ENCODE measurements around the gene COL4A2.

COL4A2 gene

GRCh38 chr13:110520431-110521295, 213.6 kb downstream of the COL4A2 start:
- no peak for DNase-seq (ENCODE audit: low spot score in 2 of 2)
- no peaks in the 10 kb centered on the region for H3K4me1 ChIP-seq
- no peaks in the 10 kb centered on the region for H3K27me3 ChIP-seq (ENCODE audit: low read depth)
- no peaks in the 10 kb centered on the region for H3K36me3 ChIP-seq (replicated peaks)
- H3K9me3 ChIP-seq: no peaks in the 10 kb centered on the region
- in situ Hi-C loops (cut with MboI; ENCODE audit: low sequenced_read_pairs): no loop called here
- H3K4me3 ChIP-seq: no peak overlapping the region

- Histone ChIP-seq H3K4me1 (no peaks in the 10 kb centered on the region), H3K27me3 (ENCODE audit: low read depth) (no peaks in the 10 kb centered on the region), H3K9me3 (no peaks in the 10 kb centered on the region), H3K4me3 (no peak overlapping the region), H3K36me3 (replicated peaks) (no peaks in the 10 kb centered on the region)
- DNase-seq (ENCODE audit: low spot score in 2 of 2): no peak
- in situ Hi-C loops (cut with MboI; ENCODE audit: low sequenced_read_pairs): no loop called here
Measured at GRCh38 chr13:110521296-110521680, 214.2 kb downstream of the COL4A2 start.

GRCh38 chr13:110521946-110522345, 214.9 kb downstream of the COL4A2 start:
- Histone ChIP-seq H3K36me3 (replicated peaks) (no peaks in the 10 kb centered on the region), H3K4me1 (no peaks in the 10 kb centered on the region)
- no peak for DNase-seq (ENCODE audit: low spot score in 2 of 2)

GRCh38 chr13:110522721-110523120, 215.6 kb downstream of the COL4A2 start:
- DNase-seq (ENCODE audit: low spot score in 2 of 2): no peak
- Histone ChIP-seq H3K9me3 (no peaks in the 10 kb centered on the region), H3K4me1 (no peaks in the 10 kb centered on the region), H3K27me3 (ENCODE audit: low read depth) (no peaks in the 10 kb centered on the region), H3K4me3 (no peak overlapping the region), H3K36me3 (replicated peaks) (no peaks in the 10 kb centered on the region)
- in situ Hi-C loops (cut with MboI; ENCODE audit: low sequenced_read_pairs): no loop called here

More at GRCh38 chr13:110521946-110522345, 214.9 kb downstream of the COL4A2 start:
- no peaks in the 10 kb centered on the region for H3K9me3 ChIP-seq
- H3K4me3 ChIP-seq: no peak overlapping the region
- in situ Hi-C loops (cut with MboI; ENCODE audit: low sequenced_read_pairs): no loop called here
- no peaks in the 10 kb centered on the region for H3K27me3 ChIP-seq (ENCODE audit: low read depth)

- Histone ChIP-seq H3K4me3 (no peak overlapping the region), H3K27me3 (ENCODE audit: low read depth) (no peaks in the 10 kb centered on the region), H3K4me1 (no peaks in the 10 kb centered on the region), H3K9me3 (no peaks in the 10 kb centered on the region), H3K36me3 (replicated peaks) (no peaks in the 10 kb centered on the region)
- DNase-seq (ENCODE audit: low spot score in 2 of 2): no peak
- in situ Hi-C loops (cut with MboI; ENCODE audit: low sequenced_read_pairs): no loop called here
Measured at GRCh38 chr13:110523180-110523579, 216.1 kb downstream of the COL4A2 start.

- DNase-seq (ENCODE audit: low spot score in 2 of 2): no peak
- Histone ChIP-seq H3K4me3 (no peak overlapping the region), H3K9me3 (no peaks in the 10 kb centered on the region), H3K4me1 (no peaks in the 10 kb centered on the region; the same call in 1 of the 2 replicates), H3K27me3 (ENCODE audit: low read depth) (no peaks in the 10 kb centered on the region), H3K36me3 (replicated peaks) (no peaks in the 10 kb centered on the region)
- in situ Hi-C loops (cut with MboI; ENCODE audit: low sequenced_read_pairs): no loop called here
Measured at GRCh38 chr13:110523838-110524540, 216.9 kb downstream of the COL4A2 start.

GRCh38 chr13:110524541-110525257, 217.6 kb downstream of the COL4A2 start:
- Histone ChIP-seq H3K4me1 (no peaks in the 10 kb centered on the region; the same call in 1 of the 2 replicates), H3K27me3 (ENCODE audit: low read depth) (no peaks in the 10 kb centered on the region), H3K9me3 (0 out of 2 replicates have a peak, but pooled peaks cover 5% of the 10 kb centered on the region), H3K4me3 (no peak overlapping the region), H3K36me3 (replicated peaks) (no peaks in the 10 kb centered on the region)
- in situ Hi-C loops (cut with MboI; ENCODE audit: low sequenced_read_pairs): no loop called here
- DNase-seq (ENCODE audit: low spot score in 2 of 2): no peak

- H3K4me1 ChIP-seq: no peaks in the 10 kb centered on the region; the same call in 1 of the 2 replicates
- no peak overlapping the region for H3K4me3 ChIP-seq
- no peaks in the 10 kb centered on the region for H3K36me3 ChIP-seq (replicated peaks)
- H3K27me3 ChIP-seq (ENCODE audit: low read depth): no peaks in the 10 kb centered on the region
- in situ Hi-C loops (cut with MboI; ENCODE audit: low sequenced_read_pairs): no loop called here
- 0 out of 2 replicates have a peak, but pooled peaks cover 5% of the 10 kb centered on the region for H3K9me3 ChIP-seq
- no peak for DNase-seq (ENCODE audit: low spot score in 2 of 2)
Measured at GRCh38 chr13:110525328-110526319, 218.5 kb downstream of the COL4A2 start.

- in situ Hi-C loops (cut with MboI; ENCODE audit: low sequenced_read_pairs): no loop called here
- H3K4me1 ChIP-seq: no peaks in the 10 kb centered on the region; the same call in 1 of the 2 replicates
- 0 out of 2 replicates have a peak, but pooled peaks cover 5% of the 10 kb centered on the region for H3K9me3 ChIP-seq
- peak in 1 of 2 experiments; percentile 29 for DNase-seq (ENCODE audit: low spot score in 2 of 2)
- no peaks in the 10 kb centered on the region for H3K27me3 ChIP-seq (ENCODE audit: low read depth)
- no peak overlapping the region for H3K4me3 ChIP-seq
- no peaks in the 10 kb centered on the region for H3K36me3 ChIP-seq (replicated peaks)
Measured at GRCh38 chr13:110528371-110528770, 221.3 kb downstream of the COL4A2 start.

GRCh38 chr13:110528911-110529310, 221.8 kb downstream of the COL4A2 start:
- DNase-seq (ENCODE audit: low spot score in 2 of 2): peak; percentile 56 to 76
- no peaks in the 10 kb centered on the region; the same call in 1 of the 2 replicates for H3K4me1 ChIP-seq
- in situ Hi-C loops (cut with MboI; ENCODE audit: low sequenced_read_pairs): no loop called here
- 0 out of 2 replicates have a peak, but pooled peaks cover 5% of the 10 kb centered on the region for H3K9me3 ChIP-seq
- no peaks in the 10 kb centered on the region for H3K36me3 ChIP-seq (replicated peaks)
- H3K4me3 ChIP-seq: no peak overlapping the region
- no peaks in the 10 kb centered on the region for H3K27me3 ChIP-seq (ENCODE audit: low read depth)

GRCh38 chr13:110529522-110530311, 222.6 kb downstream of the COL4A2 start:
- H3K27me3 ChIP-seq (ENCODE audit: low read depth): no peaks in the 10 kb centered on the region
- H3K4me3 ChIP-seq: no peak overlapping the region
- H3K9me3 ChIP-seq: 0 out of 2 replicates have a peak, but pooled peaks cover 5% of the 10 kb centered on the region
- no peak for DNase-seq (ENCODE audit: low spot score in 2 of 2)
- H3K36me3 ChIP-seq (replicated peaks): no peaks in the 10 kb centered on the region
- H3K4me1 ChIP-seq: no peaks in the 10 kb centered on the region; the same call in 1 of the 2 replicates
- in situ Hi-C loops (cut with MboI; ENCODE audit: low sequenced_read_pairs): no loop called here

- Histone ChIP-seq H3K36me3 (replicated peaks) (no peaks in the 10 kb centered on the region), H3K27me3 (ENCODE audit: low read depth) (no peaks in the 10 kb centered on the region), H3K9me3 (0 out of 2 replicates have a peak, but pooled peaks cover 5% of the 10 kb centered on the region), H3K4me3 (no peak overlapping the region), H3K4me1 (no peaks in the 10 kb centered on the region; the same call in 1 of the 2 replicates)
- in situ Hi-C loops (cut with MboI; ENCODE audit: low sequenced_read_pairs): no loop called here
- DNase-seq (ENCODE audit: low spot score in 2 of 2): no peak
Measured at GRCh38 chr13:110531100-110531499, 224.0 kb downstream of the COL4A2 start.
